Measurements from ENCODE around the gene XRCC5. TPM values are rescaled to one million over a fixed set of nuclear protein-coding genes. Genes with fewer than 3 reads are reported as not detected.

XRCC5 gene
- total RNA-seq, 4 donors from 2014 or later, result 87.3 to 202 (median 170) TPM

- WGBS, 2 donors, result 14 to 16% methylated on average over 22 of the region's 22 CpGs
- no peak for DNase-seq
- intact Hi-C loops (cut with DNase I), result no loop called here
- Histone ChIP-seq H3K9me3 (no peaks in the 10 kb centered on the region), H3K27ac (peak overlapping the region in 3 of 4 donors; percentile 26 to 56 (median 56)), H3K36me3 (no peaks in the 10 kb centered on the region), H3K27me3 (no peaks in the 10 kb centered on the region), H3K4me1 (peaks cover 3 to 24% (median 12%) of the 10 kb centered on the region in 3 donors), H3K4me3 (peak overlapping the region; percentile 39 to 77 (median 64))
- TF ChIP-seq POLR2A (IDR thresholded peaks at IDR 0.05) (no peak), CTCF (IDR thresholded peaks at IDR 0.05) (no peak)
These were observed 26.9 kb upstream of the XRCC5 start for GRCh38 chr2:216082117-216082711.

- H3K9me3 ChIP-seq, result no peaks in the 10 kb centered on the region
- H3K4me1 ChIP-seq, result peaks cover 3 to 24% (median 12%) of the 10 kb centered on the region in 3 donors
- no peaks in the 10 kb centered on the region for H3K36me3 ChIP-seq
- no peak overlapping the region for H3K4me3 ChIP-seq
- no peak overlapping the region for H3K27ac ChIP-seq
- no peaks in the 10 kb centered on the region for H3K27me3 ChIP-seq
- no peak for TF ChIP-seq POLR2A (IDR thresholded peaks at IDR 0.05)
- TF ChIP-seq CTCF (IDR thresholded peaks at IDR 0.05), result no peak
- 53 to 68% methylated on average over 3 of the region's 3 CpGs for WGBS, 2 donors
- no peak for DNase-seq
- intact Hi-C loops (cut with DNase I), result no loop called here
These were observed 26.3 kb upstream of the XRCC5 start for GRCh38 chr2:216082805-216083204.

- no peak for DNase-seq
- Histone ChIP-seq H3K36me3 (no peaks in the 10 kb centered on the region), H3K27ac (no peak overlapping the region), H3K4me3 (no peak overlapping the region), H3K9me3 (no peaks in the 10 kb centered on the region), H3K4me1 (peaks cover 3 to 24% (median 12%) of the 10 kb centered on the region in 3 donors), H3K27me3 (no peaks in the 10 kb centered on the region)
- intact Hi-C loops (cut with DNase I), result no loop called here
- WGBS, 2 donors, result 87% methylated on average over 11 of the region's 11 CpGs
- TF ChIP-seq CTCF (IDR thresholded peaks at IDR 0.05) (no peak), POLR2A (IDR thresholded peaks at IDR 0.05) (no peak)
These were observed 25.5 kb upstream of the XRCC5 start for GRCh38 chr2:216083464-216084281.

GRCh38 chr2:216084547-216084946 is 24.6 kb upstream of the XRCC5 start:
- H3K27me3 ChIP-seq, result no peaks in the 10 kb centered on the region
- peaks cover 3 to 24% (median 12%) of the 10 kb centered on the region in 3 donors for H3K4me1 ChIP-seq
- TF ChIP-seq POLR2A (IDR thresholded peaks at IDR 0.05) (no peak), CTCF (IDR thresholded peaks at IDR 0.05) (no peak)
- H3K9me3 ChIP-seq, result no peaks in the 10 kb centered on the region
- no peak overlapping the region for H3K4me3 ChIP-seq
- intact Hi-C loops (cut with DNase I), result no loop called here
- no peak for DNase-seq
- H3K36me3 ChIP-seq, result no peaks in the 10 kb centered on the region
- H3K27ac ChIP-seq, result no peak overlapping the region
- 55 to 79% methylated on average over 3 of the region's 3 CpGs for WGBS, 2 donors

GRCh38 chr2:216086207-216086893 is 22.8 kb upstream of the XRCC5 start:
- WGBS, 2 donors, result 92 to 100% methylated on average over 2 of the region's 2 CpGs
- TF ChIP-seq CTCF (IDR thresholded peaks at IDR 0.05) (no peak), POLR2A (IDR thresholded peaks at IDR 0.05) (no peak)
- intact Hi-C loops (cut with DNase I), result no loop called here

More at GRCh38 chr2:216086207-216086893, 22.8 kb upstream of the XRCC5 start:
- no peak overlapping the region for H3K27ac ChIP-seq
- DNase-seq, result no peak
- H3K36me3 ChIP-seq, result no peaks in the 10 kb centered on the region
- H3K4me3 ChIP-seq, result no peak overlapping the region
- peaks cover 3 to 16% (median 7%) of the 10 kb centered on the region in 3 donors for H3K4me1 ChIP-seq
- H3K9me3 ChIP-seq, result no peaks in the 10 kb centered on the region
- no peaks in the 10 kb centered on the region for H3K27me3 ChIP-seq
